DOHH2 (cell line): ENCODE data around the gene HYAL2.

Experiments
- CTCF ChIP-seq: fragments of 200-600 bp; sonication (generic); IDR thresholded peaks from one replicate; pipeline ENCODE4 v1.5.1; 2014; ENCODE audit warnings: antibody characterized with exemption, mild to moderate bottlenecking, low read depth, low read length; ENCODE audit not compliant: poor library complexity, severe bottlenecking
- EZH2phosphoT487 ChIP-seq: fragments of 200-600 bp; sonication (generic); IDR thresholded peaks from 2 replicates; pipeline ENCODE4 v1.6.1; 2017; ENCODE audit warnings: borderline replicate concordance, mild to moderate bottlenecking, antibody characterized with exemption, low read length, moderate library complexity, mixed read lengths

GRCh38 chr3:50318163-50318562, 4.4 kb downstream of the HYAL2 start:
- TF ChIP-seq CTCF (no peak), EZH2phosphoT487 (no peak)
